Panc1 (cell line): Measurements from ENCODE around the gene DCAF8. TPM values are rescaled to one million over a fixed set of nuclear protein-coding genes. Genes with fewer than 3 reads are reported as not detected.

Experiments used
- ATAC-seq: fragments of 200-7000 bp; cut with Tn5 transposase; 2 replicates; pipeline ENCODE4 v1.9.1; 2020; ENCODE audit warnings: mild to moderate bottlenecking, moderate library complexity
- BruUV-seq: library from RNA; stranded (reverse); fragments of 400-500 nt; replicated peaks from 2 replicates; lab custom pipeline; 2021; lab: Mats Ljungman, UMichigan
- CTCF ChIA-PET: fragments of 300-600 bp; sonication (Branson Sonifier 250); formaldehyde crosslinking; loops from one replicate; lab custom pipeline; 2022; ENCODE audit warnings: antibody characterized with exemption; lab: Charles Lee
- POLR2A ChIA-PET: fragments of 300-600 bp; sonication (Branson Sonifier 250); formaldehyde crosslinking; loops from one replicate; lab custom pipeline; 2022; ENCODE audit warnings: antibody characterized with exemption; lab: Charles Lee
- DNase-seq: peaks from one replicate; pipeline ENCODE4 v3.0.0-alpha.2; 2010; ENCODE audit warnings: low read depth, low spot score
- H3K27ac ChIP-seq: 2 replicates; pipeline ENCODE4 v1.5.1; 2011; ENCODE audit warnings: mild to moderate bottlenecking, low read length, inconsistent platforms
- H3K27me3 ChIP-seq: fragments of 200-500 bp; sonication (Bioruptor generic); 2 replicates; pipeline ENCODE4 v1.6.0; 2014; ENCODE audit warnings: low read length, inconsistent platforms; ENCODE audit not compliant: control insufficient read depth, insufficient read depth
- H3K36me3 ChIP-seq: fragments of 200-500 bp; sonication (Bioruptor generic); 2 replicates; pipeline ENCODE4 v1.5.1; 2014; ENCODE audit warnings: inconsistent platforms, mild to moderate bottlenecking, low read length, moderate library complexity; ENCODE audit not compliant: control insufficient read depth, insufficient read depth
- H3K4me1 ChIP-seq: 2 replicates; pipeline ENCODE4 v1.5.1; 2011; ENCODE audit warnings: inconsistent platforms, mild to moderate bottlenecking, low read length, moderate library complexity; ENCODE audit not compliant: control insufficient read depth, insufficient read depth
- H3K4me3 ChIP-seq, 2 experiments: 2 replicates each; pipeline ENCODE4 v1.5.1; 2011 to 2012; ENCODE audit warnings: low read depth in 2 of 2, low read length in 2 of 2, mild to moderate bottlenecking in 2 of 2, inconsistent platforms in 1 of 2, moderate library complexity in 1 of 2
- H3K9me3 ChIP-seq: fragments of 200-500 bp; sonication (Bioruptor generic); 2 replicates; pipeline ENCODE4 v1.5.1; 2014; ENCODE audit warnings: low read depth, mild to moderate bottlenecking, inconsistent platforms, low read length, moderate library complexity; ENCODE audit not compliant: control insufficient read depth, insufficient read depth
- SIN3A ChIP-seq: IDR thresholded peaks from 2 replicates; pipeline ENCODE4 v1.6.1; 2012; ENCODE audit warnings: low read depth, mild to moderate bottlenecking, low read length, moderate library complexity, borderline replicate concordance; ENCODE audit not compliant: insufficient read depth
- TCF7L2 ChIP-seq: IDR thresholded peaks from 2 replicates; pipeline ENCODE4 v1.6.1; 2011; ENCODE audit warnings: mild to moderate bottlenecking, low read depth, low read length, inconsistent platforms
- in situ Hi-C: cut with HindIII; loops from 2 replicates; pipeline ENCODE4 v1.10.0; 2016; ENCODE audit warnings: low sequenced_read_pairs, low pct_unique_long_range_greater_than_20kb
- intact Hi-C: fragments of 100-400 bp; cut with micrococcal nuclease; formaldehyde crosslinking; loops from one replicate; pipeline ENCODE4 v1.10.0; 2022; ENCODE audit not compliant: unreplicated experiment
- total RNA-seq: library from RNA; stranded (reverse); gene quantifications from one replicate; pipeline ENCODE4 v1.2.1, GENCODE V29; 2021; ENCODE audit not compliant: unreplicated experiment
- TF ChIP-seq, protein P1 (sequence below), 2 experiments: IDR thresholded peaks; 2 replicates each; pipeline ENCODE4 v1.6.1; 2011 to 2012; ENCODE audit warnings: low read depth in 2 of 2, control low read depth in 1 of 2, low read length in 1 of 2, mild to moderate bottlenecking in 1 of 2, moderate library complexity in 1 of 2; ENCODE audit not compliant: insufficient read depth in 1 of 2
- TF ChIP-seq, protein P2 (sequence below): fragments of 450-650 bp; IDR thresholded peaks from 2 replicates; pipeline ENCODE4 v1.5.1; 2017; ENCODE audit warnings: mild to moderate bottlenecking

Gene DCAF8
- total RNA-seq, 1 experiment from 2014 or later: 127 TPM

- intact Hi-C loops (loop anchor here (1.0 to 10.0 kb wide), 4 partner anchors 24 to 97 kb away; no protein-coding TSS in a partner anchor), in situ Hi-C loops (no loop called here)
- Histone ChIP-seq H3K36me3 (no peaks in the 10 kb centered on the region), H3K4me1 (peaks cover 7% of the 10 kb centered on the region; the same call in 1 of the 2 replicates), H3K4me3 (no peak overlapping the region), H3K9me3 (no peaks in the 10 kb centered on the region), H3K27ac (no peak overlapping the region), H3K27me3 (no peaks in the 10 kb centered on the region)
- BruUV-seq: no TSS peak
- POLR2A ChIA-PET: no interaction called here
- CTCF ChIA-PET: interaction anchor here (0.5 to 1.1 kb wide), 17 partner anchors 9 to 927 kb away, joined by 3 to 18 read pairs (median 3); no protein-coding TSS in a partner anchor
- DNase-seq (no peak), ATAC-seq (no peak)
- no peak for TF ChIP-seq TCF7L2
- TF ChIP-seq, protein P1, sequence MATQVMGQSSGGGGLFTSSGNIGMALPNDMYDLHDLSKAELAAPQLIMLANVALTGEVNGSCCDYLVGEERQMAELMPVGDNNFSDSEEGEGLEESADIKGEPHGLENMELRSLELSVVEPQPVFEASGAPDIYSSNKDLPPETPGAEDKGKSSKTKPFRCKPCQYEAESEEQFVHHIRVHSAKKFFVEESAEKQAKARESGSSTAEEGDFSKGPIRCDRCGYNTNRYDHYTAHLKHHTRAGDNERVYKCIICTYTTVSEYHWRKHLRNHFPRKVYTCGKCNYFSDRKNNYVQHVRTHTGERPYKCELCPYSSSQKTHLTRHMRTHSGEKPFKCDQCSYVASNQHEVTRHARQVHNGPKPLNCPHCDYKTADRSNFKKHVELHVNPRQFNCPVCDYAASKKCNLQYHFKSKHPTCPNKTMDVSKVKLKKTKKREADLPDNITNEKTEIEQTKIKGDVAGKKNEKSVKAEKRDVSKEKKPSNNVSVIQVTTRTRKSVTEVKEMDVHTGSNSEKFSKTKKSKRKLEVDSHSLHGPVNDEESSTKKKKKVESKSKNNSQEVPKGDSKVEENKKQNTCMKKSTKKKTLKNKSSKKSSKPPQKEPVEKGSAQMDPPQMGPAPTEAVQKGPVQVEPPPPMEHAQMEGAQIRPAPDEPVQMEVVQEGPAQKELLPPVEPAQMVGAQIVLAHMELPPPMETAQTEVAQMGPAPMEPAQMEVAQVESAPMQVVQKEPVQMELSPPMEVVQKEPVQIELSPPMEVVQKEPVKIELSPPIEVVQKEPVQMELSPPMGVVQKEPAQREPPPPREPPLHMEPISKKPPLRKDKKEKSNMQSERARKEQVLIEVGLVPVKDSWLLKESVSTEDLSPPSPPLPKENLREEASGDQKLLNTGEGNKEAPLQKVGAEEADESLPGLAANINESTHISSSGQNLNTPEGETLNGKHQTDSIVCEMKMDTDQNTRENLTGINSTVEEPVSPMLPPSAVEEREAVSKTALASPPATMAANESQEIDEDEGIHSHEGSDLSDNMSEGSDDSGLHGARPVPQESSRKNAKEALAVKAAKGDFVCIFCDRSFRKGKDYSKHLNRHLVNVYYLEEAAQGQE (IDR thresholded peaks at IDR 0.05; ENCODE audit: insufficient read depth in 1 of 2, low read depth in 2 of 2, low read length in 1 of 2): no peak
Measured at GRCh38 chr1:160193832-160194736, 68.3 kb downstream of the DCAF8 start.

DNA sequence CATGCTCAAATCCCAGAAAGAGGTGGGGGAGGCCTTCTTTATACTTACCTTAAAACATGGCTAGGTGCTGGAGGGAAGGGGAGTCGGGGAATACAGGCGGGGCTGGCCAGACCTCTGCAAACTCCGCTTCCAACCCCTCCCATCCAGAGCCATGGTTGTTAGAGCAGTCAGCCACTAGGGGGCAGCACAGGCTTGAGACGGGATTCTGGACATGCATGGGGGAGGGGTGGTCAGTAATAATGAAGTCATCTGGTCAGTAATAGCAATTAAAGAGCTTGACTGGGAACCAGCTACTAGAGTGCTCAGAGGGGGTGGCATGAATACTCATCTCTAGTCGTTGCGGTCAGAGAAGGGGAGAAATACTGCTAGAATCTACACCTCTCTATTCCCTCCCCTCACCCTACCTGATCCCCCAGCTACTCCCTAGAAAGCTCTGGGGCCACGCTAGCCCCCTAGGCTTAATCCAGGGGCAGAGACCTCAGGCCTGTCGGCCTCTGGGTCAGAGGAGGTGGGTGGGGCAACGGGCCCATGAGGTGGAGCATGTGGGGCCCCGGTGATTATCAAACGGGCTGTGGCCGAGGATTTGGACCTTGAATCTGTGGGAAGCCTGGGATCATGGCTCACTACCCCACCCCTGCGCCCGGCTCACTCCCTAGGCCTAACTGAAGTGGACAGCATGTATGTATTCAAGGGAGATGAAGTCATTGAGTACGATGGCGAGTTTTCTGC lies 69.1 kb downstream of the DCAF8 start:
- TF ChIP-seq, protein P2, sequence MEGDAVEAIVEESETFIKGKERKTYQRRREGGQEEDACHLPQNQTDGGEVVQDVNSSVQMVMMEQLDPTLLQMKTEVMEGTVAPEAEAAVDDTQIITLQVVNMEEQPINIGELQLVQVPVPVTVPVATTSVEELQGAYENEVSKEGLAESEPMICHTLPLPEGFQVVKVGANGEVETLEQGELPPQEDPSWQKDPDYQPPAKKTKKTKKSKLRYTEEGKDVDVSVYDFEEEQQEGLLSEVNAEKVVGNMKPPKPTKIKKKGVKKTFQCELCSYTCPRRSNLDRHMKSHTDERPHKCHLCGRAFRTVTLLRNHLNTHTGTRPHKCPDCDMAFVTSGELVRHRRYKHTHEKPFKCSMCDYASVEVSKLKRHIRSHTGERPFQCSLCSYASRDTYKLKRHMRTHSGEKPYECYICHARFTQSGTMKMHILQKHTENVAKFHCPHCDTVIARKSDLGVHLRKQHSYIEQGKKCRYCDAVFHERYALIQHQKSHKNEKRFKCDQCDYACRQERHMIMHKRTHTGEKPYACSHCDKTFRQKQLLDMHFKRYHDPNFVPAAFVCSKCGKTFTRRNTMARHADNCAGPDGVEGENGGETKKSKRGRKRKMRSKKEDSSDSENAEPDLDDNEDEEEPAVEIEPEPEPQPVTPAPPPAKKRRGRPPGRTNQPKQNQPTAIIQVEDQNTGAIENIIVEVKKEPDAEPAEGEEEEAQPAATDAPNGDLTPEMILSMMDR: peak; percentile 96
- no peak for TF ChIP-seq SIN3A
- ChIA-PET POLR2A (no interaction called here), CTCF (interaction anchor here (0.5 to 1.1 kb wide), 18 partner anchors 10 to 928 kb away, joined by 3 to 18 read pairs (median 3); no protein-coding TSS in a partner anchor)
- Histone ChIP-seq H3K27me3 (no peaks in the 10 kb centered on the region), H3K36me3 (no peaks in the 10 kb centered on the region), H3K4me3 (peak overlapping the region in 1 of 2 experiments; percentile 11; a peak in 1 of 4 replicates), H3K27ac (no peak overlapping the region), H3K9me3 (no peaks in the 10 kb centered on the region), H3K4me1 (peaks cover 7% of the 10 kb centered on the region; the same call in 1 of the 2 replicates)
- ATAC-seq (peak; percentile 92), DNase-seq (peak; percentile 69)
- intact Hi-C loops: loop anchor here (1.0 to 10.0 kb wide), 4 partner anchors 25 to 98 kb away; no protein-coding TSS in a partner anchor
- in situ Hi-C loops: no loop called here
- BruUV-seq: no TSS peak
